ENCODE results near the gene GALNT18.

Gene GALNT18

DNA sequence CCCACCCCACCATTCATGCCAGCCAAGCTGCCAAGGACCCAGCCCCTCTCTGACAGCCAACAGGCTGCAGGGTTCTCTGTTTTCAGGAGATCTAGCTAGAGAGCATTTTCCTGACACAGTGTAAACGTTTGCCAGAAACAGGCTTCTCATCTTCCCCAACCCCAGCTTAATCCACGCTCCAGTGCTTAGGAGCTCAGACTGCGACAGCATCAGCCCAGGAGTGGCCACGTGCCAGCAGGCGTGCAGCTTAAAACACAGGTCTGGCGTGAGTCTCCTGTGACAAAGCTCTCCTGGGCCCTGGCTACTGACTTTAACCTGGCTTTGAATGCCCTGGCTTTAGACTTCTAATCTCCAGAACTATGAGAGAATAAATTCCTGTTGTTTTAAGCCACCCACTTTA lies 66.6 kb downstream of the GALNT18 start:
- DNase-seq (ENCODE audit: low read depth in 1 of 2, low spot score in 1 of 2) = no peak
- H3K27me3 ChIP-seq (ENCODE audit: insufficient read depth, poor library complexity, severe bottlenecking) = no peaks in the 10 kb centered on the region
- H3K27ac ChIP-seq (replicated peaks) = no peak overlapping the region
- H3K4me3 ChIP-seq (replicated peaks; ENCODE audit: insufficient read depth, low read length) = no peak overlapping the region
- TF ChIP-seq GABPA (IDR thresholded peaks at IDR 0.05; ENCODE audit: low read depth) = no peak
- no peak for TF ChIP-seq CTCF (IDR thresholded peaks at IDR 0.05; ENCODE audit: insufficient read depth, low read length)
- TF ChIP-seq SPI1 (IDR thresholded peaks at IDR 0.05; ENCODE audit: borderline replicate concordance, low read depth) = no peak
- TF ChIP-seq REST (IDR thresholded peaks at IDR 0.05; ENCODE audit: insufficient replicate concordance, low read depth) = no peak
- TF ChIP-seq POLR2AphosphoS5 (IDR thresholded peaks at IDR 0.05; ENCODE audit: low read depth) = no peak

- TF ChIP-seq POLR2AphosphoS5 (IDR thresholded peaks at IDR 0.05; ENCODE audit: low read depth) = no peak
- no peak for TF ChIP-seq REST (IDR thresholded peaks at IDR 0.05; ENCODE audit: insufficient replicate concordance, low read depth)
- no peak for TF ChIP-seq CTCF (IDR thresholded peaks at IDR 0.05; ENCODE audit: insufficient read depth, low read length)
- TF ChIP-seq GABPA (IDR thresholded peaks at IDR 0.05; ENCODE audit: low read depth) = no peak
- TF ChIP-seq SPI1 (IDR thresholded peaks at IDR 0.05; ENCODE audit: borderline replicate concordance, low read depth) = no peak
- no peak for DNase-seq (ENCODE audit: low read depth in 1 of 2, low spot score in 1 of 2)
- H3K4me3 ChIP-seq (replicated peaks; ENCODE audit: insufficient read depth, low read length) = no peak overlapping the region
- H3K27ac ChIP-seq (replicated peaks) = no peak overlapping the region
- H3K27me3 ChIP-seq (ENCODE audit: insufficient read depth, poor library complexity, severe bottlenecking) = no peaks in the 10 kb centered on the region
These were observed 68.2 kb downstream of the GALNT18 start for GRCh38 chr11:11553573-11553972.

- TF ChIP-seq POLR2AphosphoS5 (IDR thresholded peaks at IDR 0.05; ENCODE audit: low read depth) = no peak
- no peak for TF ChIP-seq REST (IDR thresholded peaks at IDR 0.05; ENCODE audit: insufficient replicate concordance, low read depth)
- TF ChIP-seq GABPA (IDR thresholded peaks at IDR 0.05; ENCODE audit: low read depth) = no peak
- TF ChIP-seq SPI1 (IDR thresholded peaks at IDR 0.05; ENCODE audit: borderline replicate concordance, low read depth) = no peak
- no peak for TF ChIP-seq CTCF (IDR thresholded peaks at IDR 0.05; ENCODE audit: insufficient read depth, low read length)
- no peak overlapping the region for H3K4me3 ChIP-seq (replicated peaks; ENCODE audit: insufficient read depth, low read length)
- no peak overlapping the region for H3K27ac ChIP-seq (replicated peaks)
- DNase-seq (ENCODE audit: low read depth in 1 of 2, low spot score in 1 of 2) = no peak
- no peaks in the 10 kb centered on the region for H3K27me3 ChIP-seq (ENCODE audit: insufficient read depth, poor library complexity, severe bottlenecking)
These were observed 69.2 kb downstream of the GALNT18 start for GRCh38 chr11:11552529-11553087.
